Fibroblast of villous mesenchyme (primary cell): Measurements from ENCODE around the gene NCK2. TPM values are rescaled to one million over a fixed set of nuclear protein-coding genes. Genes with fewer than 3 reads are reported as not detected.

Experiments
- DNase-seq: peaks from one replicate; pipeline ENCODE4 v3.0.0-alpha.2; 2010; ENCODE audit warnings: low read depth
- H3K4me3 ChIP-seq: 2 replicates; pipeline ENCODE4 v1.5.1; 2011; ENCODE audit warnings: low read depth, mild to moderate bottlenecking, low read length
- total RNA-seq: library from RNA; depleted of rRNA; stranded (reverse); fragments of >200 nt; gene quantifications from 2 replicates; pipeline ENCODE4 v1.2.3, GENCODE V29; 2012
- TF ChIP-seq, protein P1 (sequence below): IDR thresholded peaks from 2 replicates; pipeline ENCODE4 v1.5.1; 2012; ENCODE audit warnings: low read depth, mild to moderate bottlenecking, low read length; ENCODE audit not compliant: insufficient read depth

NCK2 gene
- total RNA-seq, 1 donor, result 22.5 TPM

DNA sequence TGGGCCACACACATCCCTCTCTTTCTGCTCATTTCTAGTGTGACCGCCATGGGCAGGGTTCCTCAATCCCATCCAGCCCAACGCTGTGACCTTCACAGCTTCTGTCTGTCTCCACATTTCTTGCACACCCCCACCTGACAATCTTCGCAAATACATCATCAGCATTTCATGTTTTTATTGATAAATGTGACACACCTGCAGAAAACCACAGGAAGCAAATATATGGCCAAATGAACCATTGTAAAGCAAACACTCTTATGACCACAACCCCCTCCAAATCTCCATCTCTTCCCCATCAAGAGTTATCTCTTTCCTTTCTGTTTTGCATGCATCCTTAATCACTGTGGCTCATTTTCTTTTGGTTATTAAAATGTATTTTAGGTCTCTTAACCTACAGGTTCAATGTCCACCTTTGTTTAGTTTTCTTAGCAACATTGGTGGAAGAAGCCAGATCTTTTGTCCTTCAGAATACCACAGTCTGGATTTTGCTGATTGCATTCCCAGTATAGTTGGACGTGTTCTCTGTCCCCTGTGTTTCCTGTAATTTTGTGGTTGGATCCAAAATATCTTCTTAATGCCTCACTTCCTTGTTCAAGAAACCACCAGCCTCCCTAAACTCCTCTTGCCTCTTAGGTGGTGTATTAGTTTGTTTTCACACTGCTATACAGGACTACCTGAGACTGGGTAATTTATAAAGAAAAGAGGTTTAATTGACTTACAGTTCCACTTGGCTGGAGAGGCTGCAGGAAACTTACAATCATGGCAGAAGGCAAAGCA lies 9.8 kb upstream of the NCK2 start:
- H3K4me3 ChIP-seq, result no peak overlapping the region
- TF ChIP-seq, protein P1, sequence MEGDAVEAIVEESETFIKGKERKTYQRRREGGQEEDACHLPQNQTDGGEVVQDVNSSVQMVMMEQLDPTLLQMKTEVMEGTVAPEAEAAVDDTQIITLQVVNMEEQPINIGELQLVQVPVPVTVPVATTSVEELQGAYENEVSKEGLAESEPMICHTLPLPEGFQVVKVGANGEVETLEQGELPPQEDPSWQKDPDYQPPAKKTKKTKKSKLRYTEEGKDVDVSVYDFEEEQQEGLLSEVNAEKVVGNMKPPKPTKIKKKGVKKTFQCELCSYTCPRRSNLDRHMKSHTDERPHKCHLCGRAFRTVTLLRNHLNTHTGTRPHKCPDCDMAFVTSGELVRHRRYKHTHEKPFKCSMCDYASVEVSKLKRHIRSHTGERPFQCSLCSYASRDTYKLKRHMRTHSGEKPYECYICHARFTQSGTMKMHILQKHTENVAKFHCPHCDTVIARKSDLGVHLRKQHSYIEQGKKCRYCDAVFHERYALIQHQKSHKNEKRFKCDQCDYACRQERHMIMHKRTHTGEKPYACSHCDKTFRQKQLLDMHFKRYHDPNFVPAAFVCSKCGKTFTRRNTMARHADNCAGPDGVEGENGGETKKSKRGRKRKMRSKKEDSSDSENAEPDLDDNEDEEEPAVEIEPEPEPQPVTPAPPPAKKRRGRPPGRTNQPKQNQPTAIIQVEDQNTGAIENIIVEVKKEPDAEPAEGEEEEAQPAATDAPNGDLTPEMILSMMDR, result no peak
- DNase-seq, result peak; percentile 48

DNA sequence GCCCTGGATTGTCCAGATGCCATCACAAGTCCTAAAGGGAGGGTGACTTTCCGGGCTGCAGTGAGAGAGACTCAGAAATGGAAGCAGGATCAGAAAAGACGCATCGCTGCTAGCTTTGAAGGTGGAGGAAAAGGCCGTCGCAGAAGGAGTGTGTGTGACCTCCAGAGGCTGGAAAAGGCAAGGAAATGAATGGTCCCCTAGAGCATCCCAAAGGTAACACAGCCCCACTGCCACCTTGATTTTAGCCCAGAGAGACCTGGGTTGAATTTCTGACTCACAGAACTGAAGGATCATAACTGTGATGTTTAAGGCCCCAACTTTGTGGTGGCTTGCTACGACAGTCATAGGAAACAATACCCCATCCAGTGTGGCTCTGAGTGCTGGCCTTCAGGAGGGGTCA lies 8.6 kb upstream of the NCK2 start:
- no peak for DNase-seq
- no peak overlapping the region for H3K4me3 ChIP-seq
- TF ChIP-seq, protein P1, result no peak

DNA sequence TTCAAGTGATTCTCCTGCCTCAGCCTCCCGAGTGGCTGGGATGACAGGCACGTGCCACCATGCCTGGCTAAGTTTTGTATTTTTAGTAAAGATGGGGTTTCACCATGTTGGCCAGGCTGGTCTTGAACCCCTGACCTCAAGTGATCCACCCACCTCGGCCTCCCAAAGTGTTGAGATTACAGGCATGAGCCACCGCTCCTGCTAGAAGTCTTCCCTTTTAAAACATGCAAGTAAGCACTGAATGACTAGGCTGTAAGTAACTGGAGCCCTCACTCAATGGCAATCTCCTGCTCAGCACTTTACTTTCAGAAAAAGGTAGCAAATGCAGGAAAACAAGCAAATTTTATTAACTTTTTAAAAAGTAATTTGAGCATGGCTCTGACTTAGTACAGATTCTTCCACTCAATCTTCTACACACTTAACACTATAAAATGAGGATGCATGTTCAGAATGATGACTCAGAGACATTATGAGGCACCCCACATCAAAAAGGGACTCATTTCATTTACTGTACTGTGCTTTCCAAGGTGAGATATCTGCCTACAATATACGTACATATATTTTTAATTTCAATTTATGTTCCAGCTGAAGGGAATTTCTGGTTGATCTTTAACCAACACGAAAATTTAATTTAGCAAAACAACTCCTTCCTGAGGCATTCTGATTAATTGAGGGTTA lies 6.6 kb upstream of the NCK2 start:
- DNase-seq, result no peak
- no peak overlapping the region for H3K4me3 ChIP-seq

DNA sequence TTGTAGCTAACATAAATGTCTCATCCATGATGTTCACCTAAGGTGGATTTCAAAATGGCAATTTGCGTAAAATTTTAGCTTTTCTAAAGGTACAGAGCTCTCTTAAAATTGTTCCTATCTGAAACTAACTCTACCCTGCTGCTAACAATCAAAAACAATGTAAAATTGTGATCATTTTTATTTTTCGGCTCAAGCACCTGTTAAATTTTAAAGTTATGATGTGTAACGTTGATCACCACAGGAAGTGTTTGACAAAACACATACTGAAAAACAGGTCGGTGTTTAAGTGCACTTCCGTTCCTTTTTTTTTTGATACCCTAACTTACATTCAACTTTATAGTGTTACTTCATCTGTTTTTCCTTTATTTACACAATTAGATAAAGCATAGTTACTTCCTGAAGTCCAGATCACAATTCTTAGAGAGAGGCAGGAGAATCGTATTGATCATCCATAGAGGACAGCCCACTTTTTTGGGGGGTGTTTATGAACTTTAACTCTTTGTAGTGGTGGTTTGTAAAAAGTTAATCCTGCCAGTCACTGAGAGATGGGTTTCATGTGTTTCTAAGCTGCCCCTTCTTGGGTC lies 6.0 kb upstream of the NCK2 start:
- DNase-seq, result no peak
- TF ChIP-seq, protein P1, result no peak
- no peak overlapping the region for H3K4me3 ChIP-seq

More for the DNA sequence above, 6.6 kb upstream of the NCK2 start:
- TF ChIP-seq, protein P1, result no peak

DNA sequence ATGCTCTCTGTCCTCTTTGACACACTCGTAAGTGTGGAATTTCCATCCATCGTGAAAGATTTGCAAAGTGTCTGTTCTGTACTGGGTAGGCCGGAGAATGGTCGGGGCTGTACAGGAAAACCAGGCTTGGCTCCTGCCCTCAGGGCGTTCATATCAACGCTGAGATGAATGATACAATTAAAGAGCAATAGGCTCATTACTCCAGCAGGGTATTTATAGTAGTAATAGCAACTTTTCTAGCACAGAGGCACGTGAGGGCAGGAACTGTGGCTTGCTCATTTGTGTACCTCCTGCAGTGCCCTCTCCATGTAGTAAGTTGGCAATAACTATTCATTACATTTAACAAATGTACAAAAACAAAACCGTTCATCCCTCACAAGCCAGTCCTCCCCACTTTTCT lies 5.3 kb upstream of the NCK2 start:
- DNase-seq, result no peak
- no peak overlapping the region for H3K4me3 ChIP-seq
- TF ChIP-seq, protein P1, result no peak

DNA sequence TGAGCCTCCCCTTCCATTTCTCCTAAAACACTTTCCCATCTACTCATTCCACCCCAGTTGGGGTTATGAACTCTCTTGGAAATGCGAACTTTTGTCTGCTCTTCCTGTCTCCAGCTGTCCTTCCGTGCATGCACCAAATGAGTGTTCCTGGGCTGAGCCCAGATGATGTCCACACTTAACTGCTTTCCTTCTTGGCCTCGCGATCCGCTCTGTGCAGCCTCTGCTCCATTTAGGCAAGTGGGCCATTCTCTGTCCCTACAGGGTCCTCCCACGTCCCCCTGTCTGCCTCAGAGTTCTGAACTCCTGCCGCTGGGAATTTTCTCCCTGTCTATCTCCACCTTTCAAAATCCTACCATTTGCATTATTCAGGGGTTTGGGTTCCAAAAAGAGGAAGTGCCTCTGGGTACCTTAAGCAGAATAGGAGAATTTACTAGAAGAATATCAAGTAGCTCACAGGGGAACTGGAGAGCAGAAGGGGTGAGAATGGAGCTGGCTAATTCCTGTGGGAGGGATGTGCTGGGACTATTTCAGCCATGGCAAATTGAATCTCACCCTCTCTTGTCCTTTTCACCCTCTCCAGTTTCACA lies 4.7 kb upstream of the NCK2 start:
- H3K4me3 ChIP-seq, result no peak overlapping the region
- TF ChIP-seq, protein P1, result no peak
- no peak for DNase-seq
